Measurements from ENCODE around the gene SCG3.

DNA sequence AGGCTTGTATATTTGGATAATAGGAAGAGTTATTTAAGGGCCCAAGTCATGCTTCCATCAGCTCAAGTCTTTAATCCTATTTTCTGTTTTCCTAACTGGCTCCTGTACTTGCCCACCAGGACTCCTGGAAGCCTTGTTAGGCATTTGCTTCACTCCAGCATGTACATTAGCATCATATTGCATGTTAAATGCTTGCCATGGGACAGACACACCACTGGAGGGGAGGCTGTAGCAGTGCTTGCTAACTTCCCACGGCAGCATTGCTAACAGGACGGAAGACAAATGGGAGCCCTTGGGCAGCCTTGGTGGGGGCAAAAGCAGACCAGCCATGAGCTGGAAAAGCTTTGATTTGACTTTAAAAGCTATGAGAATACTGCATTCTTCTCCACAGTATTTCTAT, 76.1 kb downstream of the SCG3 start:
- TF ChIP-seq, protein P1, sequence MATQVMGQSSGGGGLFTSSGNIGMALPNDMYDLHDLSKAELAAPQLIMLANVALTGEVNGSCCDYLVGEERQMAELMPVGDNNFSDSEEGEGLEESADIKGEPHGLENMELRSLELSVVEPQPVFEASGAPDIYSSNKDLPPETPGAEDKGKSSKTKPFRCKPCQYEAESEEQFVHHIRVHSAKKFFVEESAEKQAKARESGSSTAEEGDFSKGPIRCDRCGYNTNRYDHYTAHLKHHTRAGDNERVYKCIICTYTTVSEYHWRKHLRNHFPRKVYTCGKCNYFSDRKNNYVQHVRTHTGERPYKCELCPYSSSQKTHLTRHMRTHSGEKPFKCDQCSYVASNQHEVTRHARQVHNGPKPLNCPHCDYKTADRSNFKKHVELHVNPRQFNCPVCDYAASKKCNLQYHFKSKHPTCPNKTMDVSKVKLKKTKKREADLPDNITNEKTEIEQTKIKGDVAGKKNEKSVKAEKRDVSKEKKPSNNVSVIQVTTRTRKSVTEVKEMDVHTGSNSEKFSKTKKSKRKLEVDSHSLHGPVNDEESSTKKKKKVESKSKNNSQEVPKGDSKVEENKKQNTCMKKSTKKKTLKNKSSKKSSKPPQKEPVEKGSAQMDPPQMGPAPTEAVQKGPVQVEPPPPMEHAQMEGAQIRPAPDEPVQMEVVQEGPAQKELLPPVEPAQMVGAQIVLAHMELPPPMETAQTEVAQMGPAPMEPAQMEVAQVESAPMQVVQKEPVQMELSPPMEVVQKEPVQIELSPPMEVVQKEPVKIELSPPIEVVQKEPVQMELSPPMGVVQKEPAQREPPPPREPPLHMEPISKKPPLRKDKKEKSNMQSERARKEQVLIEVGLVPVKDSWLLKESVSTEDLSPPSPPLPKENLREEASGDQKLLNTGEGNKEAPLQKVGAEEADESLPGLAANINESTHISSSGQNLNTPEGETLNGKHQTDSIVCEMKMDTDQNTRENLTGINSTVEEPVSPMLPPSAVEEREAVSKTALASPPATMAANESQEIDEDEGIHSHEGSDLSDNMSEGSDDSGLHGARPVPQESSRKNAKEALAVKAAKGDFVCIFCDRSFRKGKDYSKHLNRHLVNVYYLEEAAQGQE (IDR thresholded peaks at IDR 0.05; ENCODE audit: insufficient read depth in 1 of 2, low read depth in 2 of 2, low read length in 2 of 2) = no peak
- TF ChIP-seq TAF1 (IDR thresholded peaks at IDR 0.05; ENCODE audit: borderline replicate concordance, insufficient read depth, low read length) (no peak), POLR2AphosphoS5 (IDR thresholded peaks at IDR 0.05; ENCODE audit: low read depth, low read length) (no peak), SIN3A (IDR thresholded peaks at IDR 0.05; ENCODE audit: borderline replicate concordance, insufficient read depth, low read length) (no peak)
